Fibroblast of mammary gland (primary cell): Measurements from ENCODE around the gene IL10RA.

Experiments
- DNase-seq: peaks from one replicate; pipeline ENCODE4 v3.0.0-alpha.2; 2010; ENCODE audit warnings: low read depth
- H3K4me3 ChIP-seq: 2 replicates; pipeline ENCODE4 v1.5.1; 2011; ENCODE audit warnings: low read depth, mild to moderate bottlenecking, low read length, moderate library complexity; ENCODE audit not compliant: control insufficient read depth
- CTCF ChIP-seq: conservative IDR thresholded peaks from 2 replicates; pipeline ENCODE4 v1.5.1; 2011; ENCODE audit warnings: low read depth, low read length, inconsistent platforms; ENCODE audit not compliant: control insufficient read depth, insufficient read depth

Gene IL10RA

GRCh38 chr11:118046051-118046963 lies 60.1 kb downstream of the IL10RA start:
- no peak for TF ChIP-seq CTCF
- no peak overlapping the region for H3K4me3 ChIP-seq
- DNase-seq, result no peak

- H3K4me3 ChIP-seq, result no peak overlapping the region
- no peak for TF ChIP-seq CTCF
- no peak for DNase-seq
Measured at GRCh38 chr11:118046964-118047700, 60.9 kb downstream of the IL10RA start.

- DNase-seq, result no peak
- no peak overlapping the region for H3K4me3 ChIP-seq
- no peak for TF ChIP-seq CTCF
Measured at GRCh38 chr11:118047749-118048148, 61.6 kb downstream of the IL10RA start.

GRCh38 chr11:118048472-118049370 lies 62.5 kb downstream of the IL10RA start:
- no peak for DNase-seq
- TF ChIP-seq CTCF, result no peak
- no peak overlapping the region for H3K4me3 ChIP-seq

GRCh38 chr11:118049771-118050170 lies 63.6 kb downstream of the IL10RA start:
- no peak overlapping the region for H3K4me3 ChIP-seq
- no peak for DNase-seq
- no peak for TF ChIP-seq CTCF

- H3K4me3 ChIP-seq, result no peak overlapping the region
- DNase-seq, result no peak
- no peak for TF ChIP-seq CTCF
Measured at GRCh38 chr11:118050208-118050891, 64.2 kb downstream of the IL10RA start.
